KMS-11 (cell line): ENCODE results near the gene KCNJ16.

Experiments used
- H2AFZ ChIP-seq: fragments of 200-600 bp; sonication (generic); 2 replicates; pipeline ENCODE4 v1.6.1; 2016; ENCODE audit warnings: antibody characterized with exemption, mixed run types, low read depth
- H3K27ac ChIP-seq: fragments of 200-600 bp; sonication (generic); 2 replicates; pipeline ENCODE4 v1.6.1; 2016; ENCODE audit warnings: mild to moderate bottlenecking, mixed run types
- H3K27me3 ChIP-seq: fragments of 200-600 bp; sonication (generic); 2 replicates; pipeline ENCODE4 v1.6.1; 2017; ENCODE audit warnings: mild to moderate bottlenecking, low read depth, mixed run types, moderate library complexity; ENCODE audit not compliant: insufficient read depth
- H3K36me3 ChIP-seq: fragments of 200-600 bp; sonication (generic); 2 replicates; pipeline ENCODE4 v1.6.1; 2017; ENCODE audit warnings: mild to moderate bottlenecking, mixed run types; ENCODE audit not compliant: insufficient read depth
- H3K4me1 ChIP-seq: fragments of 200-600 bp; sonication (generic); 2 replicates; pipeline ENCODE4 v1.6.1; 2016; ENCODE audit warnings: mild to moderate bottlenecking, low read depth, mixed run types; ENCODE audit not compliant: poor library complexity, severe bottlenecking
- H3K4me2 ChIP-seq: fragments of 200-600 bp; sonication (generic); 2 replicates; pipeline ENCODE4 v1.7.0; 2016; ENCODE audit warnings: mild to moderate bottlenecking, mixed run types
- H3K4me3 ChIP-seq: fragments of 200-600 bp; sonication (generic); IDR thresholded peaks from 2 replicates; pipeline ENCODE4 v1.6.1; 2017; ENCODE audit warnings: low read depth, low read length, mixed read lengths; ENCODE audit not compliant: insufficient read depth
- H3K79me2 ChIP-seq: fragments of 200-600 bp; sonication (generic); 2 replicates; pipeline ENCODE4 v1.6.1; 2016; ENCODE audit warnings: low read depth, mixed run types; ENCODE audit not compliant: insufficient read depth
- H3K9ac ChIP-seq: fragments of 200-600 bp; sonication (generic); 2 replicates; pipeline ENCODE4 v1.6.1; 2016; ENCODE audit warnings: mild to moderate bottlenecking, mixed run types
- H4K20me1 ChIP-seq: fragments of 200-600 bp; sonication (generic); 2 replicates; pipeline ENCODE4 v1.6.1; 2016; ENCODE audit warnings: mild to moderate bottlenecking, mixed run types; ENCODE audit not compliant: insufficient read depth
- TF ChIP-seq, protein P1 (sequence below): fragments of 200-600 bp; sonication (generic); conservative IDR thresholded peaks from 2 replicates; pipeline ENCODE4 v1.6.1; 2017; ENCODE audit warnings: low read depth, mild to moderate bottlenecking, antibody characterized with exemption, low read length, moderate library complexity, mixed read lengths

KCNJ16 gene

GRCh38 chr17:70070305-70071027 lies 4.6 kb upstream of the KCNJ16 start:
- Histone ChIP-seq H3K9ac (no peak overlapping the region), H3K4me3 (no peak overlapping the region), H3K27me3 (no peaks in the 10 kb centered on the region), H3K27ac (no peak overlapping the region), H4K20me1 (no peaks in the 10 kb centered on the region), H3K36me3 (no peaks in the 10 kb centered on the region), H3K4me1 (no peaks in the 10 kb centered on the region), H3K4me2 (no peak overlapping the region), H2AFZ (no peak overlapping the region), H3K79me2 (no peaks in the 10 kb centered on the region)
- TF ChIP-seq, protein P1, sequence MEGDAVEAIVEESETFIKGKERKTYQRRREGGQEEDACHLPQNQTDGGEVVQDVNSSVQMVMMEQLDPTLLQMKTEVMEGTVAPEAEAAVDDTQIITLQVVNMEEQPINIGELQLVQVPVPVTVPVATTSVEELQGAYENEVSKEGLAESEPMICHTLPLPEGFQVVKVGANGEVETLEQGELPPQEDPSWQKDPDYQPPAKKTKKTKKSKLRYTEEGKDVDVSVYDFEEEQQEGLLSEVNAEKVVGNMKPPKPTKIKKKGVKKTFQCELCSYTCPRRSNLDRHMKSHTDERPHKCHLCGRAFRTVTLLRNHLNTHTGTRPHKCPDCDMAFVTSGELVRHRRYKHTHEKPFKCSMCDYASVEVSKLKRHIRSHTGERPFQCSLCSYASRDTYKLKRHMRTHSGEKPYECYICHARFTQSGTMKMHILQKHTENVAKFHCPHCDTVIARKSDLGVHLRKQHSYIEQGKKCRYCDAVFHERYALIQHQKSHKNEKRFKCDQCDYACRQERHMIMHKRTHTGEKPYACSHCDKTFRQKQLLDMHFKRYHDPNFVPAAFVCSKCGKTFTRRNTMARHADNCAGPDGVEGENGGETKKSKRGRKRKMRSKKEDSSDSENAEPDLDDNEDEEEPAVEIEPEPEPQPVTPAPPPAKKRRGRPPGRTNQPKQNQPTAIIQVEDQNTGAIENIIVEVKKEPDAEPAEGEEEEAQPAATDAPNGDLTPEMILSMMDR = no peak

DNA sequence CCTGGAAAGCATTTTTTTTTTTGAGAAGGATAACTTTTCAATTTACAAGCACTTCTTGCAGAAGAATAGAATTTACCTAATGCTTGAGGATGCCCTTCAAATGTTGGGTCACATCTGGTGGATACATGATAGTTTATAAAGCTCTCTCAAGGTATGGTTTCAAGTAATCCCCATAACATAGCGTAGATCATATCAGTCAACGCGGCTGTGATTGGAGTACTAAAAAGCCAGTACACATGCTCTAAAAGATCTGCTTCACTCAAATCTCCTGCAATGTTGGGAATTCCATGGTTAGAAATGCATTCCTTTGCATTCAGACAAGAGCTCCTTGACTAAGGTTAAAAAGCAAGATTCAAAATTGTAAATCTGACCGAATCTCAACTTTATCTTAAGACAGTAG lies 3.9 kb upstream of the KCNJ16 start:
- H3K4me1 ChIP-seq = no peaks in the 10 kb centered on the region
- no peaks in the 10 kb centered on the region for H3K79me2 ChIP-seq
- no peaks in the 10 kb centered on the region for H4K20me1 ChIP-seq
- TF ChIP-seq, protein P1 = no peak
- no peaks in the 10 kb centered on the region for H3K36me3 ChIP-seq
- H3K27ac ChIP-seq = no peak overlapping the region
- H3K4me2 ChIP-seq = no peak overlapping the region
- no peak overlapping the region for H3K4me3 ChIP-seq
- H2AFZ ChIP-seq = no peak overlapping the region
- no peak overlapping the region for H3K9ac ChIP-seq
- H3K27me3 ChIP-seq = no peaks in the 10 kb centered on the region

DNA sequence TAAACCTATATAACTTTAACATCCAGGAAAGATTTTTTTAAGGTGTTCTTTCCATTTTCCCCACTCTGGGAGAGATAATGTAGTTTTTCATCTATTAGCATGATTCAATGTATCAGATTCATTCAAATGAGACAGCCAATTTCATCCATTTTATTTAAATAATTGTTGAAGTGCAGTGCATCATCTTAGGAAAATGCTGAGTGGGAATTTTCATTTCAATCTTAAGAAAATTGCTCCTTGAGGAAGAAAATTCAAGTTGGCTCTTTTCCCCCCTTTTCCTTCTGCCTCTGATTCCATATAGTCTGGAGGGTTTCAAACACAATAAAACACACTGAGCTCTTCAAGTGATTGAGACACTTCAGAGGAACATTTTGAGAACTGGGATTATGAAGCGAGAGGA lies 3.4 kb upstream of the KCNJ16 start:
- Histone ChIP-seq H3K4me3 (no peak overlapping the region), H3K36me3 (no peaks in the 10 kb centered on the region), H4K20me1 (no peaks in the 10 kb centered on the region), H3K4me1 (no peaks in the 10 kb centered on the region), H3K9ac (no peak overlapping the region), H2AFZ (no peak overlapping the region), H3K27ac (no peak overlapping the region), H3K79me2 (no peaks in the 10 kb centered on the region), H3K4me2 (no peak overlapping the region), H3K27me3 (no peaks in the 10 kb centered on the region)
- TF ChIP-seq, protein P1 = no peak

DNA sequence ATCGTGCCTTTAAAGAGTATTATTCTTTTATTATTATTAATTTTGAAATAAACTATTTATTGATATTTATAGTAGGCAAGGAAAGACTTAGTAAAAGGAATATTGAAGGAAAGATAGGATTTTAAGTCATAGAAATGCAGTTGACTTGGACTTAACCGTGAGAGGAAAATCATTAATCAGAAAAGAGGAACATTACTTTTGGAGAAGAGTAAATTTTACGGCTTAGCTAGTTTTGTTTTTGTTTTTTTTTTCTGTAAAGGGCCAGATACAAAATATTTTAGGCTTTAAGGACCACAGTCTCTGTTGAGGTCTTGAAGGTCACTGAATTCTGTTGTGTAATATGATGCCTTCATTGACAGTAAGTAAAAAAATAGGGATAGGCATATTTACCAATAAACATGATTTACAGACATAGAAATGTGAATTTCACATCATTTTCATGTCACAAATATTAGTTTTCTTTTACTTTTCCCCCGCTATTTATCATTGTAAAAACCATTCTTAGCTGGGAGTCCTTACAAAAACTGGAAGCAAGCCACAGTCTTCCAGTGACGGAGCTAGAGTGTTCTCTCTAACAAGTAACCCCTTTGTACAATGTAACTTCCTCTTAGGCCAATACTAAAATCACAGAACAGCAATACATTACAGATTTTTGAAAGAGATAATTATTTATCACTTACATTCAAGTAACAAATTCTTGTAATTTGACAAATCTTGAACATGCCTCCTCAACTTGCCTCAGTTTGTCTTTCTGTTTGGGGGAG lies 2.3 kb upstream of the KCNJ16 start:
- H4K20me1 ChIP-seq = no peaks in the 10 kb centered on the region
- no peak overlapping the region for H2AFZ ChIP-seq
- H3K79me2 ChIP-seq = no peaks in the 10 kb centered on the region
- H3K27me3 ChIP-seq = no peaks in the 10 kb centered on the region
- no peaks in the 10 kb centered on the region for H3K4me1 ChIP-seq
- TF ChIP-seq, protein P1 = no peak
- no peaks in the 10 kb centered on the region for H3K36me3 ChIP-seq
- no peak overlapping the region for H3K4me3 ChIP-seq
- no peak overlapping the region for H3K9ac ChIP-seq
- H3K4me2 ChIP-seq = no peak overlapping the region
- H3K27ac ChIP-seq = no peak overlapping the region
